ENCODE measurements around the gene SLAMF9.

DNA sequence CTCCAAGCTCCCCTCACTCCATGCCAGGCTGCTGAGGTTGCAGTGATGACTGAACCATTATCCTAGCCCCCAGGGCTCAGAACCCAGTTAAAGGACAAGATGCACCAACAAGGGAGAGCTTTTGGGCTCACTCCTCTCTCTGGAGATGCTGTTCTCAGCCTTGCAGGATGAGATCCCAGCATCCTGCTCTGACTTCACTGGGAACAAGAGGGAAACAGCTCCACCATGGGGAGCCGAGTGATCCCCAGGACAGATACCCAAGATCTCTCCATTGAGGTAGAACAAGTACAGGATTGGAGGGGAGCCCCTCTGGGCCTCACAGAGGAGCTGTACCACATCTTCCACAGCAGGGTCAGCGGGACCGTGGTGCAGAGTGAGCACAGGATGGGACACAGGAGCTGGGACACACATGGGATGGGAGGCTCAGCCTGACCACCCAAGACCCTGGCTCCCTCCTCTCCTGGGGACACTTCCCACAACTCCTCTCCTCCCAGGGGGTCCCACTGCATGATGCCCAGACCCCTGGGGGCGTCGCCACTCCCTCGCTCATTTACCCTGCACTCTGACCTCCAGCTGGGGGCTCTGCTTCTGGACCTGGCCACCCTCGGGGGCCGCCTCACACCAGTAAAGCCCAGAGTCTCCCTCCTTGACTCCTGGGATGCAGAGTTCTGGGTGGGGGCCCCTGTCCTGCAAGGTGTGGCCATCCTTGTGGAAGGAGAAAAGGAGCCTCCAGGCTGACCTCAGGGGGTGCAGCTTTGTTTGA is 18.6 kb upstream of the SLAMF9 start:
- TF ChIP-seq, protein P1, sequence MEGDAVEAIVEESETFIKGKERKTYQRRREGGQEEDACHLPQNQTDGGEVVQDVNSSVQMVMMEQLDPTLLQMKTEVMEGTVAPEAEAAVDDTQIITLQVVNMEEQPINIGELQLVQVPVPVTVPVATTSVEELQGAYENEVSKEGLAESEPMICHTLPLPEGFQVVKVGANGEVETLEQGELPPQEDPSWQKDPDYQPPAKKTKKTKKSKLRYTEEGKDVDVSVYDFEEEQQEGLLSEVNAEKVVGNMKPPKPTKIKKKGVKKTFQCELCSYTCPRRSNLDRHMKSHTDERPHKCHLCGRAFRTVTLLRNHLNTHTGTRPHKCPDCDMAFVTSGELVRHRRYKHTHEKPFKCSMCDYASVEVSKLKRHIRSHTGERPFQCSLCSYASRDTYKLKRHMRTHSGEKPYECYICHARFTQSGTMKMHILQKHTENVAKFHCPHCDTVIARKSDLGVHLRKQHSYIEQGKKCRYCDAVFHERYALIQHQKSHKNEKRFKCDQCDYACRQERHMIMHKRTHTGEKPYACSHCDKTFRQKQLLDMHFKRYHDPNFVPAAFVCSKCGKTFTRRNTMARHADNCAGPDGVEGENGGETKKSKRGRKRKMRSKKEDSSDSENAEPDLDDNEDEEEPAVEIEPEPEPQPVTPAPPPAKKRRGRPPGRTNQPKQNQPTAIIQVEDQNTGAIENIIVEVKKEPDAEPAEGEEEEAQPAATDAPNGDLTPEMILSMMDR (IDR thresholded peaks at IDR 0.05; ENCODE audit: insufficient read depth, low read depth, low read length) = no peak
- no peak for TF ChIP-seq EZH2 (IDR thresholded peaks at IDR 0.05; ENCODE audit: insufficient read depth, low read length)

All from astrocyte (in vitro differentiated cells and primary cell).